Natural killer cell (primary cell): ENCODE data around the gene PNMA6A. TPM values are rescaled to one million over a fixed set of nuclear protein-coding genes. Genes with fewer than 3 reads are reported as not detected.
A peak's percentile ranks its signal among the peaks of the same experiment; 100 is the strongest.

Experiments
- ATAC-seq, 3 donors: fragments of 150-1000 bp in 2 of 3; fragments of 200-7000 bp in 1 of 3; cut with Tn5 transposase; 1 replicate in 1 of 3; 2 replicates in 2 of 3; pipeline ENCODE4 v1.10.0; 2021; ENCODE audit warnings: mild to moderate bottlenecking in 2 of 3, moderate library complexity in 2 of 3
- DNase-seq, 2 donors: peaks; one replicate each; pipeline versions ENCODE4 v3.0.0 to v3.0.0-alpha.2; 2013 to 2021; ENCODE audit warnings: mixed read lengths in 1 of 2
- H3K27ac ChIP-seq: one replicate; pipeline ENCODE4 v1.5.1; 2013; ENCODE audit warnings: mild to moderate bottlenecking, low read length
- H3K27me3 ChIP-seq: one replicate; pipeline ENCODE4 v1.6.1; 2013; ENCODE audit warnings: low read length; ENCODE audit not compliant: control insufficient read depth, insufficient read depth
- H3K36me3 ChIP-seq: one replicate; pipeline ENCODE4 v1.6.1; 2013; ENCODE audit warnings: low read length; ENCODE audit not compliant: control insufficient read depth, insufficient read depth
- H3K4me1 ChIP-seq: one replicate; pipeline ENCODE4 v1.6.1; 2013; ENCODE audit warnings: low read length; ENCODE audit not compliant: control insufficient read depth, insufficient read depth
- H3K4me3 ChIP-seq: one replicate; pipeline ENCODE4 v1.5.1; 2013; ENCODE audit warnings: low read length
- H3K9me3 ChIP-seq: one replicate; pipeline ENCODE4 v1.6.1; 2013; ENCODE audit warnings: low read length; ENCODE audit not compliant: control insufficient read depth, insufficient read depth
- H3K27ac Mint-ChIP-seq, 2 donors: one replicate each; pipeline ENCODE4 v1.8.0; 2022; ENCODE audit warnings: mild to moderate bottlenecking in 2 of 2, mixed read lengths in 2 of 2, moderate library complexity in 1 of 2
- H3K27me3 Mint-ChIP-seq, 2 donors: one replicate each; pipeline ENCODE4 v1.8.0; 2022; ENCODE audit warnings: low read depth in 2 of 2, mixed read lengths in 2 of 2
- H3K36me3 Mint-ChIP-seq: one replicate; pipeline ENCODE4 v1.8.0; 2022; ENCODE audit warnings: mixed read lengths
- H3K4me1 Mint-ChIP-seq, 2 donors: one replicate each; pipeline ENCODE4 v1.8.0; 2022; ENCODE audit warnings: mixed read lengths in 2 of 2
- H3K4me3 Mint-ChIP-seq: one replicate; pipeline ENCODE4 v1.8.0; 2022; ENCODE audit warnings: mild to moderate bottlenecking, moderate library complexity, mixed read lengths
- H3K9me3 Mint-ChIP-seq, 2 donors: one replicate each; pipeline ENCODE4 v1.8.0; 2022; ENCODE audit warnings: mixed read lengths in 2 of 2
- WGBS: methylation state at CpG from one replicate; pipeline ENCODE4 v1.1.7; 2013; ENCODE audit warnings: missing lambda C conversion rate; ENCODE audit not compliant: insufficient coverage; 5-methylcytosine and 5-hydroxymethylcytosine counted together
- intact Hi-C: fragments of 100-400 bp; cut with micrococcal nuclease; formaldehyde crosslinking; loops from one replicate; pipeline ENCODE4 v1.14.2; 2022
- total RNA-seq, 4 donors: library from RNA; stranded (reverse); fragments of 120-200 nt in 1 of 4; gene quantifications; one replicate each; pipeline versions ENCODE4 v1.2.3 to v1.2.4, GENCODE V29; 2013 to 2022
- TF ChIP-seq, protein P1 (sequence below): fragments of 200-600 bp; IDR thresholded peaks from one replicate; pipeline ENCODE4 v1.8.0; 2022; ENCODE audit warnings: antibody characterized with exemption

PNMA6A gene
- total RNA-seq, 3 donors from 2014 or later (not counting 1 experiment from before 2014, with no cell fraction given): 0.12 to 0.28 TPM; not detected in 1

DNA sequence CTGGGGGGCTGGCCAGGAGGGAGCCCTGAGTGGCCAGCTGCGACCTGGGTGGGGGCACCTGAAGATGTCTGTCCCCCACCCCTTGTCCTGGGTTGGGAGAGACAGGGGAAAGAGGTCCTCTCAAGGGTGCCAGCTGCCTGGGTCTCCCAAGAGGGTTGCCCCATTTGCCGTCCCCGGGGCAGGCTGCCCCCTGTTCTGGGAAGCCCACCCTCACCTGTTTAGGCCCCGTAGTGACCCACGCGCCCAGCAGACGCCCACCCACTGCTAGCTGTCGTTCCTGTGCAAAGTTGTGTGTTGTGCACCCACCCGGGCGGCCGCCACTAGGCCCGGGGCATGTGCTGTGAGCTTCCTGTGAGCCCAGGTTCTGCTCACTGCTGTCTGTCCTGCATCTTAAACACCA is 41.5 kb upstream of the PNMA6A start:
- H3K9me3 Mint-ChIP-seq: no peaks in the 10 kb centered on the region
- no peaks in the 10 kb centered on the region for H3K27me3 ChIP-seq
- no peaks in the 10 kb centered on the region for H3K4me1 Mint-ChIP-seq
- ATAC-seq: no peak
- no peak overlapping the region for H3K27ac ChIP-seq
- H3K4me3 Mint-ChIP-seq: no peak overlapping the region
- WGBS: 93% methylated on average over 12 of the region's 12 CpGs
- H3K27me3 Mint-ChIP-seq: no peaks in the 10 kb centered on the region
- no peaks in the 10 kb centered on the region for H3K36me3 ChIP-seq
- no peak for DNase-seq
- H3K9me3 ChIP-seq: no peaks in the 10 kb centered on the region
- TF ChIP-seq, protein P1, sequence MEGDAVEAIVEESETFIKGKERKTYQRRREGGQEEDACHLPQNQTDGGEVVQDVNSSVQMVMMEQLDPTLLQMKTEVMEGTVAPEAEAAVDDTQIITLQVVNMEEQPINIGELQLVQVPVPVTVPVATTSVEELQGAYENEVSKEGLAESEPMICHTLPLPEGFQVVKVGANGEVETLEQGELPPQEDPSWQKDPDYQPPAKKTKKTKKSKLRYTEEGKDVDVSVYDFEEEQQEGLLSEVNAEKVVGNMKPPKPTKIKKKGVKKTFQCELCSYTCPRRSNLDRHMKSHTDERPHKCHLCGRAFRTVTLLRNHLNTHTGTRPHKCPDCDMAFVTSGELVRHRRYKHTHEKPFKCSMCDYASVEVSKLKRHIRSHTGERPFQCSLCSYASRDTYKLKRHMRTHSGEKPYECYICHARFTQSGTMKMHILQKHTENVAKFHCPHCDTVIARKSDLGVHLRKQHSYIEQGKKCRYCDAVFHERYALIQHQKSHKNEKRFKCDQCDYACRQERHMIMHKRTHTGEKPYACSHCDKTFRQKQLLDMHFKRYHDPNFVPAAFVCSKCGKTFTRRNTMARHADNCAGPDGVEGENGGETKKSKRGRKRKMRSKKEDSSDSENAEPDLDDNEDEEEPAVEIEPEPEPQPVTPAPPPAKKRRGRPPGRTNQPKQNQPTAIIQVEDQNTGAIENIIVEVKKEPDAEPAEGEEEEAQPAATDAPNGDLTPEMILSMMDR: no peak
- H3K36me3 Mint-ChIP-seq: no peaks in the 10 kb centered on the region
- peaks cover 8% of the 10 kb centered on the region for H3K4me1 ChIP-seq
- H3K27ac Mint-ChIP-seq: no peak overlapping the region
- intact Hi-C loops: no loop called here
- no peak overlapping the region for H3K4me3 ChIP-seq

DNA sequence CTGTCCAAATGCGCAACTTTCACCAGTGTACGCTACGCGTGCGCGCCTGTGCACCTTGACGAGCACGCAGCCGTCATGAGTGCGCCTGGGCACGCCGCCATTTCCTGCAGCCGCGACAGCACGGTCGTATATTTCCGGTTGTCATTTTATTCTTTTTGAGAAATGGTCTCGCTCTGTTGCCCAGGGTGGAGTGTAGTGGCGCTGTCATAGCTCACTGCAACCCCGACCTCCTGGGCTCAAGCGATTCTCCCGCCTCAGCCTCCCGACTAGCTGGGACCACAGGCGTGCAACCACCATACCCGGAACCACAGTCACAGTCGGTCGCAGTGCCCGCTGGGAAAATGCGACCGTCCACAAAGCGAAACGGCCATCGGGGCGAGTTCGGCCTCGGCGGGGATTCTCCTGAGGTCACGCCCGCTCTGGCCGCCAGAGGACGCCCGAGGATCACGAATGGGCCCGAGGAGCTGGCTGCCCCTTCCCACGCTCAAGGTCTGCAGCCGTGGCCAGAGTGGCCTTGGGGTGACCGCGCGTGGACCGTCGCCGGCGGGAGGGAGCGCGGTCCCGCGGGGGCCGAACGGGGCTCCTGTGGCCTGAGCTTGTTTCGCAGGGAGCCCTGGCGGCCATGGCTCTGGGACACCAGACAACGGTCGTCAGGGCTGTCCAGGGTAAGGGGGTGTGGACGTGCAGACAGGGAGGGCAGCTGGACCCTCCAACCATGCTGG is 39.7 kb upstream of the PNMA6A start:
- Mint-ChIP-seq H3K27me3 (no peaks in the 10 kb centered on the region), H3K27ac (peak overlapping the region; percentile 80), H3K4me1 (no peaks in the 10 kb centered on the region), H3K36me3 (no peaks in the 10 kb centered on the region), H3K4me3 (peak overlapping the region; percentile 83), H3K9me3 (no peaks in the 10 kb centered on the region)
- peak overlapping the region; percentile 63 for H3K27ac ChIP-seq
- H3K36me3 ChIP-seq: no peaks in the 10 kb centered on the region
- H3K4me3 ChIP-seq: peak overlapping the region; percentile 51
- DNase-seq: peak; percentile 67 to 69
- ATAC-seq: peak; percentile 86 to 90 (median 86)
- H3K9me3 ChIP-seq: no peaks in the 10 kb centered on the region
- H3K27me3 ChIP-seq: no peaks in the 10 kb centered on the region
- intact Hi-C loops: loop anchor here (2.0 kb wide), 1 partner anchor 474 kb away; no protein-coding TSS in a partner anchor
- TF ChIP-seq, protein P1: peak; percentile 67
- H3K4me1 ChIP-seq: peaks cover 8% of the 10 kb centered on the region
- WGBS: 10% methylated on average over 63 of the region's 64 CpGs

DNA sequence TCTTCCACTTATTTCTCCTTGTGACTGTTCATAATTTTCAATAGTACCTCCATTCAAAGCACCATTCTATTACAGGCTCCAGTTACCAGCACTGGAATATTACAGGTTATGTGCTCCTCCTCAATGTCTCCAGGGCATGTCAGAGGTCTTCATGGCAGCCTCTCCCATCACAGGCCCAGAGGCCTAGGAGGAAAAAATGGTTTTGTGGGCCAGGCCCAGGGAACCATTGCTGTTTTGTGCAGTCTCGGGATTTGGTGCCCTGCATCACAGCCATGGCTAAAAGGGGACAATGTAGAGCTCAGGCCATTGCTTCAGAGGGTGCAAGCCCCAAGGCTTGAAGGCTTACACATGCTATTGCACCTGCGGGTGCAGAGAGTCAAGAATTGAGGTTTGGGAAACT is 23.2 kb upstream of the PNMA6A start:
- peaks cover 5% of the 10 kb centered on the region for H3K9me3 ChIP-seq
- no peaks in the 10 kb centered on the region for H3K4me1 ChIP-seq
- Mint-ChIP-seq H3K9me3 (peaks cover 0 to 3% of the 10 kb centered on the region in 2 donors), H3K27ac (no peak overlapping the region), H3K4me3 (no peak overlapping the region), H3K36me3 (no peaks in the 10 kb centered on the region), H3K27me3 (no peaks in the 10 kb centered on the region), H3K4me1 (no peaks in the 10 kb centered on the region)
- TF ChIP-seq, protein P1: no peak
- 97% methylated on average over 2 of the region's 2 CpGs for WGBS
- no peak overlapping the region for H3K27ac ChIP-seq
- no peaks in the 10 kb centered on the region for H3K27me3 ChIP-seq
- intact Hi-C loops: no loop called here
- no peak for DNase-seq
- H3K4me3 ChIP-seq: no peak overlapping the region
- ATAC-seq: no peak
- H3K36me3 ChIP-seq: no peaks in the 10 kb centered on the region

DNA sequence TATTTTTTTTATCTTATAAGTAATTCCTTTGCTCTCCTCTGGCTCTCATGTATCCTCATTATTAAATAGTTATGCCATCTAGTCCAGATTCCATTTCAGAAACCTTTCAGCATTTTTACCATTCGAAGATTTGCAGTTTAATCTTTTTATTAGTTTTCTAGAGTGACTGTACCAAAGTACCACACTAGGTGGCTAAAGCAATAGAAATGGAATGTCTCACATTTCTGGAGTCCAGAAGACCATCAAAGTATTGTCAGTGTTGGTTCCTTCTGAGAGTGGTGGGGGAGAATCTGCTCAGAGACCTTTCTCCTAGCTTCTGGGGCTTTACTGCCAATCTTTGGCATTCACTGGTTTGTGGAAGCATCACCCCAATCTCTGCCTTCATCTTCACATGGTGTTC is 19.7 kb upstream of the PNMA6A start:
- TF ChIP-seq, protein P1: no peak
- Mint-ChIP-seq H3K4me3 (no peak overlapping the region), H3K4me1 (no peaks in the 10 kb centered on the region), H3K36me3 (no peaks in the 10 kb centered on the region), H3K27me3 (peaks cover 0 to 4% of the 10 kb centered on the region in 2 donors), H3K9me3 (peaks cover 0 to 3% of the 10 kb centered on the region in 2 donors), H3K27ac (no peak overlapping the region)
- Histone ChIP-seq H3K9me3 (peaks cover 5% of the 10 kb centered on the region), H3K4me1 (peaks cover 3% of the 10 kb centered on the region), H3K36me3 (no peaks in the 10 kb centered on the region), H3K27ac (no peak overlapping the region), H3K4me3 (no peak overlapping the region), H3K27me3 (no peaks in the 10 kb centered on the region)
- WGBS: 80% methylated on average over 1 of the region's 1 CpG
- intact Hi-C loops: no loop called here
- ATAC-seq (no peak), DNase-seq (no peak)
